Keratinocyte (primary cell): ENCODE measurements around the gene WDR7. TPM values are rescaled to one million over a fixed set of nuclear protein-coding genes. Genes with fewer than 3 reads are reported as not detected.

Source experiments
- DNase-seq: peaks from one replicate; pipeline ENCODE4 v3.0.0-alpha.2; 2011; ENCODE audit warnings: low read depth, missing footprints, low spot score
- FAIRE-seq: peaks from 2 replicates; lab custom pipeline; 2011; peaks lifted over from hg19 to GRCh38; lab: Jason Lieb, UNC
- H2AFZ ChIP-seq: 2 replicates; pipeline ENCODE4 v1.6.0; 2012; ENCODE audit warnings: low read length, control low read depth, inconsistent platforms; ENCODE audit not compliant: control insufficient read depth
- H3K27ac ChIP-seq: 2 replicates; pipeline ENCODE4 v1.5.1; 2011; ENCODE audit warnings: low read length; ENCODE audit not compliant: control insufficient read depth, insufficient read depth
- H3K27me3 ChIP-seq: 3 replicates; pipeline ENCODE4 v1.6.0; 2011; ENCODE audit warnings: low read length; ENCODE audit not compliant: control insufficient read depth, insufficient read depth; ENCODE audit errors: extremely low read depth
- H3K36me3 ChIP-seq, 2 experiments: 2 replicates in 1 of 2; 3 replicates in 1 of 2; pipeline ENCODE4 v1.5.1; 2011; ENCODE audit warnings: low read length in 2 of 2, mild to moderate bottlenecking in 1 of 2; ENCODE audit not compliant: control insufficient read depth in 2 of 2, insufficient read depth in 2 of 2; ENCODE audit errors: extremely low read depth in 1 of 2
- H3K4me1 ChIP-seq: 3 replicates; pipeline ENCODE4 v1.5.1; 2011; ENCODE audit warnings: low read length; ENCODE audit not compliant: control insufficient read depth, insufficient read depth; ENCODE audit errors: extremely low read depth
- H3K4me2 ChIP-seq: 3 replicates; pipeline ENCODE4 v1.6.0; 2011; ENCODE audit warnings: low read depth, low read length; ENCODE audit not compliant: control insufficient read depth, insufficient read depth; ENCODE audit errors: extremely low read depth
- H3K4me3 ChIP-seq, 3 experiments: fragments of 200-600 bp in 1 of 3; sonication (generic) in 1 of 3; 2 replicates in 2 of 3; 3 replicates in 1 of 3; pipeline ENCODE4 v1.5.1; 2011 to 2016; ENCODE audit warnings: low read length in 3 of 3, mild to moderate bottlenecking in 3 of 3, control low read depth in 2 of 3, inconsistent platforms in 1 of 3, low read depth in 1 of 3, mixed read lengths in 1 of 3, mixed run types in 1 of 3, moderate library complexity in 1 of 3; ENCODE audit not compliant: control insufficient read depth in 2 of 3, insufficient read depth in 2 of 3; ENCODE audit errors: extremely low read depth in 1 of 3
- H3K79me2 ChIP-seq: 2 replicates; pipeline ENCODE4 v1.6.0; 2012; ENCODE audit warnings: low read length; ENCODE audit not compliant: control insufficient read depth, insufficient read depth
- H3K9ac ChIP-seq: 3 replicates; pipeline ENCODE4 v1.6.0; 2011; ENCODE audit warnings: low read length; ENCODE audit not compliant: control insufficient read depth, insufficient read depth; ENCODE audit errors: extremely low read depth
- H3K9me1 ChIP-seq: 3 replicates; pipeline ENCODE4 v1.6.0; 2011; ENCODE audit warnings: low read length; ENCODE audit not compliant: control insufficient read depth, insufficient read depth; ENCODE audit errors: extremely low read depth
- H3K9me3 ChIP-seq: 2 replicates; pipeline ENCODE4 v1.5.1; 2012; ENCODE audit warnings: low read depth, low read length; ENCODE audit not compliant: control insufficient read depth
- H4K20me1 ChIP-seq: 3 replicates; pipeline ENCODE4 v1.6.0; 2011; ENCODE audit warnings: low read length; ENCODE audit not compliant: control insufficient read depth, insufficient read depth; ENCODE audit errors: extremely low read depth
- EZH2 ChIP-seq: IDR thresholded peaks from one replicate; pipeline ENCODE4 v1.6.1; 2012; ENCODE audit warnings: inconsistent platforms, mild to moderate bottlenecking, low read length, moderate library complexity
- dilution Hi-C: fragments of 300-500 bp; cut with MboI; formaldehyde crosslinking; loops from one replicate; pipeline ENCODE4 v1.7.0; 2020; ENCODE audit warnings: low sequenced_read_pairs; ENCODE audit not compliant: extremely low pct_ligation_motif_present
- polyA plus RNA-seq, 5 experiments: library from polyadenylated mRNA; depleted of rRNA in 3 of 5; stranded (reverse) in 3 of 5; stranded (forward) in 1 of 5; unstranded in 1 of 5; fragments of >200 nt; gene quantifications; 1 replicate in 1 of 5; 2 replicates in 3 of 5; 3 replicates in 1 of 5; pipeline versions ENCODE4 v1.2.1 to v1.2.3, GENCODE V29; 2011 to 2012; ENCODE audit warnings: missing spikeins in 2 of 5, low read depth in 1 of 5, low replicate concordance in 1 of 5
- TF ChIP-seq, protein P1 (sequence below), 3 experiments: IDR thresholded peaks in 1 of 3; conservative IDR thresholded peaks in 1 of 3; optimal IDR thresholded peaks in 1 of 3; 2 replicates in 2 of 3; 3 replicates in 1 of 3; pipeline versions ENCODE3 to v1.5.1; 2011; ENCODE audit warnings: low read length in 3 of 3, mild to moderate bottlenecking in 3 of 3, moderate library complexity in 2 of 3, control low read depth in 1 of 3, inconsistent platforms in 1 of 3; ENCODE audit not compliant: insufficient read depth in 2 of 3; ENCODE audit errors: extremely low read depth in 1 of 3

WDR7 gene
- polyA plus RNA-seq, 1 donor (not counting 4 experiments of a cell fraction or from before 2014, with no cell fraction given): 6.9 TPM

- Histone ChIP-seq H3K4me1 (no peaks in the 10 kb centered on the region), H3K79me2 (no peaks in the 10 kb centered on the region), H3K9me1 (no peaks in the 10 kb centered on the region), H3K27me3 (no peaks in the 10 kb centered on the region), H2AFZ (no peak overlapping the region), H4K20me1 (no peaks in the 10 kb centered on the region), H3K27ac (no peak overlapping the region), H3K9me3 (no peaks in the 10 kb centered on the region), H3K9ac (no peak overlapping the region), H3K4me2 (no peak overlapping the region), H3K4me3 (no peak overlapping the region), H3K36me3 (no peaks in the 10 kb centered on the region)
- dilution Hi-C loops: no loop called here
- no peak for FAIRE-seq
- no peak for TF ChIP-seq EZH2
- TF ChIP-seq, protein P1, sequence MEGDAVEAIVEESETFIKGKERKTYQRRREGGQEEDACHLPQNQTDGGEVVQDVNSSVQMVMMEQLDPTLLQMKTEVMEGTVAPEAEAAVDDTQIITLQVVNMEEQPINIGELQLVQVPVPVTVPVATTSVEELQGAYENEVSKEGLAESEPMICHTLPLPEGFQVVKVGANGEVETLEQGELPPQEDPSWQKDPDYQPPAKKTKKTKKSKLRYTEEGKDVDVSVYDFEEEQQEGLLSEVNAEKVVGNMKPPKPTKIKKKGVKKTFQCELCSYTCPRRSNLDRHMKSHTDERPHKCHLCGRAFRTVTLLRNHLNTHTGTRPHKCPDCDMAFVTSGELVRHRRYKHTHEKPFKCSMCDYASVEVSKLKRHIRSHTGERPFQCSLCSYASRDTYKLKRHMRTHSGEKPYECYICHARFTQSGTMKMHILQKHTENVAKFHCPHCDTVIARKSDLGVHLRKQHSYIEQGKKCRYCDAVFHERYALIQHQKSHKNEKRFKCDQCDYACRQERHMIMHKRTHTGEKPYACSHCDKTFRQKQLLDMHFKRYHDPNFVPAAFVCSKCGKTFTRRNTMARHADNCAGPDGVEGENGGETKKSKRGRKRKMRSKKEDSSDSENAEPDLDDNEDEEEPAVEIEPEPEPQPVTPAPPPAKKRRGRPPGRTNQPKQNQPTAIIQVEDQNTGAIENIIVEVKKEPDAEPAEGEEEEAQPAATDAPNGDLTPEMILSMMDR (optimal IDR thresholded peaks at IDR 0.05 in 1 of 3, IDR thresholded peaks at IDR 0.05 in 1 of 3, conservative IDR thresholded peaks at IDR 0.05 in 1 of 3; ENCODE audit: extremely low read depth in 1 of 3, insufficient read depth in 2 of 3, low read length in 3 of 3): no peak
- no peak for DNase-seq
Observed at GRCh38 chr18:56910237-56910636, 259.1 kb downstream of the WDR7 start.

DNA sequence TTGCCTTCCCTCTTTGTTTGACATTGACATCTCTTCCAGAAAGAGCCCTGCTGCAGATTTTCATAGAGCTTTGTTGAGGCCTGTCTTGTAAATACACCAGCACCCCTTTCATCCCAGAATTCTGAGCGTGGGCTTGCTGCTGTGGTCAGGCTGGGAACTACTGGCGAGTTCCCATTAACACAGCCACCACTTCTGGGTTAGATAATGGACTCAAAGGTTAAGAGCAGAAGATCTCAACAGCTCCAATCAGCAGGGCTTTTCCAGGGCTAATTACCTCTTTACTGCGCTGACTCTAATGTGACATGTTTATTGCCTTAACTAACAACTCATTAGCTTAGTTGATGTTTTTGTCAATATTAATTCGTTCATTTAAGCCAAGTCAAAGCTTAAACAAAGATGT, 259.8 kb downstream of the WDR7 start:
- no peak overlapping the region for H3K27ac ChIP-seq
- H3K9ac ChIP-seq: no peak overlapping the region
- H3K4me2 ChIP-seq: no peak overlapping the region
- no peaks in the 10 kb centered on the region for H3K27me3 ChIP-seq
- no peaks in the 10 kb centered on the region for H3K79me2 ChIP-seq
- no peak overlapping the region for H2AFZ ChIP-seq
- no peak for TF ChIP-seq EZH2
- TF ChIP-seq, protein P1 (optimal IDR thresholded peaks at IDR 0.05 in 1 of 3, IDR thresholded peaks at IDR 0.05 in 1 of 3, conservative IDR thresholded peaks at IDR 0.05 in 1 of 3; ENCODE audit: extremely low read depth in 1 of 3, insufficient read depth in 2 of 3, low read length in 3 of 3): no peak
- H3K36me3 ChIP-seq: no peaks in the 10 kb centered on the region
- no peaks in the 10 kb centered on the region for H4K20me1 ChIP-seq
- no peaks in the 10 kb centered on the region for H3K4me1 ChIP-seq
- FAIRE-seq: no peak
- no peak for DNase-seq
- H3K4me3 ChIP-seq: no peak overlapping the region
- dilution Hi-C loops: no loop called here
- H3K9me1 ChIP-seq: no peaks in the 10 kb centered on the region
- H3K9me3 ChIP-seq: no peaks in the 10 kb centered on the region
